Measurements from ENCODE around the gene WNT4. TPM values are rescaled to one million over a fixed set of nuclear protein-coding genes. Genes with fewer than 3 reads are reported as not detected.

Gene WNT4
- total and polyA plus RNA-seq, 9 of the 15 experiments (the other 6 are each of a cell fraction or from before 2014, with no cell fraction given): 0.01 TPM; not detected in 8

DNA sequence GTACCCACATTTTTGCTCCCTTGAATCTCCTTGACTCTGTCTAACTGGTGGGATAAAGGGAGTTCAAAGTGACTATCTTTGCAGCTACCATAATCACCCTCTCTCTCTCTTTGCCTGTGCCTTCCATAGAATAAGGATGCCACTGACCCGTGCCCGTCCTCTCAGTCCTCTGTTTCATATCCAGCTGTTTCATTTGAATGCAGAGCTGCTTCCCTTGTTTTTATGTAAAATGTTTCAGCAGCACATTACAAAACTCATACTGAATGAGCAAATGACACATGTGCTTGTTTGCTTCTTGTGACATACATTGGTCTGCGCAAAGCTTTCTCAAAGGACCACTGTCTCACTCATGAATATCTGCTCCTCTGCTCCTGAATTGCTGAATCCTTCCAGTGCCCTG is 52.0 kb downstream of the WNT4 start:
- H3K36me3 ChIP-seq (ENCODE audit: control insufficient read depth, insufficient read depth, low read length): peaks cover 86% of the 10 kb centered on the region
- H2AFZ ChIP-seq (ENCODE audit: low read depth, low read length): no peak overlapping the region
- no peak for ATAC-seq
- DNase-seq (ENCODE audit: extremely low read depth in 1 of 4, low spot score in 3 of 4): no peak
- H3K27me3 ChIP-seq (ENCODE audit: control insufficient read depth in 2 of 2, insufficient read depth in 2 of 2, low read length in 2 of 2): no peaks in the 10 kb centered on the region
- WGBS (ENCODE audit: insufficient coverage, low coverage, missing lambda C conversion rate): 97% methylated on average over 3 of the region's 3 CpGs
- no peak overlapping the region for H3K4me3 ChIP-seq
- peaks cover 61% of the 10 kb centered on the region for H3K79me2 ChIP-seq (ENCODE audit: control insufficient read depth, insufficient read depth, low read length)
- peaks cover 0 to 5% of the 10 kb centered on the region in 2 experiments; a peak in 1 of 5 replicates for H3K4me1 ChIP-seq (replicated peaks in 1 of 2; ENCODE audit: control insufficient read depth in 2 of 2, insufficient read depth in 2 of 2, low read length in 2 of 2)
- H3K4me2 ChIP-seq (ENCODE audit: insufficient read depth, low read length): no peak overlapping the region
- no peak overlapping the region for H3K9ac ChIP-seq (ENCODE audit: insufficient read depth in 1 of 2, low read depth in 2 of 2, low read length in 2 of 2)
- FAIRE-seq: no peak
- no peak overlapping the region for H3K27ac ChIP-seq (ENCODE audit: extremely low read depth, low read depth, low read length)
- CTCF ChIA-PET (ENCODE audit: low intra/inter-chr PET ratio): no interaction called here
- POLR2A ChIA-PET: interaction anchor here (0.5 to 1.3 kb wide), 5 partner anchors 10 to 308 kb away, joined by 3 read pairs; no protein-coding TSS in a partner anchor
- H3K9me1 ChIP-seq (ENCODE audit: control insufficient read depth, insufficient read depth, low read length): peaks cover 3% of the 10 kb centered on the region
- in situ Hi-C loops (cut with MboI) (no loop called here), intact Hi-C loops (cut with micrococcal nuclease) (no loop called here)
- H4K20me1 ChIP-seq (replicated peaks; ENCODE audit: control insufficient read depth, insufficient read depth, low read length): peaks cover 13% of the 10 kb centered on the region
- H3K9me3 ChIP-seq (replicated peaks; ENCODE audit: control insufficient read depth, insufficient read depth, low read depth, low read length): no peaks in the 10 kb centered on the region
- BruUV-seq (replicated peaks): no TSS peak
- TF ChIP-seq JUND (IDR thresholded peaks at IDR 0.05; ENCODE audit: borderline replicate concordance, low read depth, low read length): no peak
- no peak for TF ChIP-seq JUND (tag; IDR thresholded peaks at IDR 0.05; ENCODE audit: borderline replicate concordance, low read depth, low read length)
- TF ChIP-seq ZNF785 (CRISPR knock-in tag; IDR thresholded peaks at IDR 0.05): no peak
- TF ChIP-seq, protein P1, sequence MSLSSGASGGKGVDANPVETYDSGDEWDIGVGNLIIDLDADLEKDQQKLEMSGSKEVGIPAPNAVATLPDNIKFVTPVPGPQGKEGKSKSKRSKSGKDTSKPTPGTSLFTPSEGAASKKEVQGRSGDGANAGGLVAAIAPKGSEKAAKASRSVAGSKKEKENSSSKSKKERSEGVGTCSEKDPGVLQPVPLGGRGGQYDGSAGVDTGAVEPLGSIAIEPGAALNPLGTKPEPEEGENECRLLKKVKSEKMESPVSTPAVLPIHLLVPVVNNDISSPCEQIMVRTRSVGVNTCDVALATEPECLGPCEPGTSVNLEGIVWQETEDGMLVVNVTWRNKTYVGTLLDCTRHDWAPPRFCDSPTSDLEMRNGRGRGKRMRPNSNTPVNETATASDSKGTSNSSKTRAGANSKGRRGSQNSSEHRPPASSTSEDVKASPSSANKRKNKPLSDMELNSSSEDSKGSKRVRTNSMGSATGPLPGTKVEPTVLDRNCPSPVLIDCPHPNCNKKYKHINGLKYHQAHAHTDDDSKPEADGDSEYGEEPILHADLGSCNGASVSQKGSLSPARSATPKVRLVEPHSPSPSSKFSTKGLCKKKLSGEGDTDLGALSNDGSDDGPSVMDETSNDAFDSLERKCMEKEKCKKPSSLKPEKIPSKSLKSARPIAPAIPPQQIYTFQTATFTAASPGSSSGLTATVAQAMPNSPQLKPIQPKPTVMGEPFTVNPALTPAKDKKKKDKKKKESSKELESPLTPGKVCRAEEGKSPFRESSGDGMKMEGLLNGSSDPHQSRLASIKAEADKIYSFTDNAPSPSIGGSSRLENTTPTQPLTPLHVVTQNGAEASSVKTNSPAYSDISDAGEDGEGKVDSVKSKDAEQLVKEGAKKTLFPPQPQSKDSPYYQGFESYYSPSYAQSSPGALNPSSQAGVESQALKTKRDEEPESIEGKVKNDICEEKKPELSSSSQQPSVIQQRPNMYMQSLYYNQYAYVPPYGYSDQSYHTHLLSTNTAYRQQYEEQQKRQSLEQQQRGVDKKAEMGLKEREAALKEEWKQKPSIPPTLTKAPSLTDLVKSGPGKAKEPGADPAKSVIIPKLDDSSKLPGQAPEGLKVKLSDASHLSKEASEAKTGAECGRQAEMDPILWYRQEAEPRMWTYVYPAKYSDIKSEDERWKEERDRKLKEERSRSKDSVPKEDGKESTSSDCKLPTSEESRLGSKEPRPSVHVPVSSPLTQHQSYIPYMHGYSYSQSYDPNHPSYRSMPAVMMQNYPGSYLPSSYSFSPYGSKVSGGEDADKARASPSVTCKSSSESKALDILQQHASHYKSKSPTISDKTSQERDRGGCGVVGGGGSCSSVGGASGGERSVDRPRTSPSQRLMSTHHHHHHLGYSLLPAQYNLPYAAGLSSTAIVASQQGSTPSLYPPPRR (CRISPR knock-in tag; IDR thresholded peaks at IDR 0.05; ENCODE audit: borderline replicate concordance): no peak
- TF ChIP-seq ZNF766 (CRISPR knock-in tag; conservative IDR thresholded peaks at IDR 0.05): no peak
- no peak for TF ChIP-seq BRF1 (IDR thresholded peaks at IDR 0.05; ENCODE audit: borderline replicate concordance, extremely low read depth, insufficient read length)
- TF ChIP-seq, protein P2, sequence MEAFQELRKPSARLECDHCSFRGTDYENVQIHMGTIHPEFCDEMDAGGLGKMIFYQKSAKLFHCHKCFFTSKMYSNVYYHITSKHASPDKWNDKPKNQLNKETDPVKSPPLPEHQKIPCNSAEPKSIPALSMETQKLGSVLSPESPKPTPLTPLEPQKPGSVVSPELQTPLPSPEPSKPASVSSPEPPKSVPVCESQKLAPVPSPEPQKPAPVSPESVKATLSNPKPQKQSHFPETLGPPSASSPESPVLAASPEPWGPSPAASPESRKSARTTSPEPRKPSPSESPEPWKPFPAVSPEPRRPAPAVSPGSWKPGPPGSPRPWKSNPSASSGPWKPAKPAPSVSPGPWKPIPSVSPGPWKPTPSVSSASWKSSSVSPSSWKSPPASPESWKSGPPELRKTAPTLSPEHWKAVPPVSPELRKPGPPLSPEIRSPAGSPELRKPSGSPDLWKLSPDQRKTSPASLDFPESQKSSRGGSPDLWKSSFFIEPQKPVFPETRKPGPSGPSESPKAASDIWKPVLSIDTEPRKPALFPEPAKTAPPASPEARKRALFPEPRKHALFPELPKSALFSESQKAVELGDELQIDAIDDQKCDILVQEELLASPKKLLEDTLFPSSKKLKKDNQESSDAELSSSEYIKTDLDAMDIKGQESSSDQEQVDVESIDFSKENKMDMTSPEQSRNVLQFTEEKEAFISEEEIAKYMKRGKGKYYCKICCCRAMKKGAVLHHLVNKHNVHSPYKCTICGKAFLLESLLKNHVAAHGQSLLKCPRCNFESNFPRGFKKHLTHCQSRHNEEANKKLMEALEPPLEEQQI (IDR thresholded peaks at IDR 0.05): no peak
- TF ChIP-seq NFIX (CRISPR knock-in tag; IDR thresholded peaks at IDR 0.05; ENCODE audit: low read depth): no peak
- TF ChIP-seq, protein P3, sequence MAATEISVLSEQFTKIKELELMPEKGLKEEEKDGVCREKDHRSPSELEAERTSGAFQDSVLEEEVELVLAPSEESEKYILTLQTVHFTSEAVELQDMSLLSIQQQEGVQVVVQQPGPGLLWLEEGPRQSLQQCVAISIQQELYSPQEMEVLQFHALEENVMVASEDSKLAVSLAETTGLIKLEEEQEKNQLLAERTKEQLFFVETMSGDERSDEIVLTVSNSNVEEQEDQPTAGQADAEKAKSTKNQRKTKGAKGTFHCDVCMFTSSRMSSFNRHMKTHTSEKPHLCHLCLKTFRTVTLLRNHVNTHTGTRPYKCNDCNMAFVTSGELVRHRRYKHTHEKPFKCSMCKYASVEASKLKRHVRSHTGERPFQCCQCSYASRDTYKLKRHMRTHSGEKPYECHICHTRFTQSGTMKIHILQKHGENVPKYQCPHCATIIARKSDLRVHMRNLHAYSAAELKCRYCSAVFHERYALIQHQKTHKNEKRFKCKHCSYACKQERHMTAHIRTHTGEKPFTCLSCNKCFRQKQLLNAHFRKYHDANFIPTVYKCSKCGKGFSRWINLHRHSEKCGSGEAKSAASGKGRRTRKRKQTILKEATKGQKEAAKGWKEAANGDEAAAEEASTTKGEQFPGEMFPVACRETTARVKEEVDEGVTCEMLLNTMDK (IDR thresholded peaks at IDR 0.05; ENCODE audit: borderline replicate concordance, insufficient read depth, low read depth, low read length, poor library complexity, severe bottlenecking): no peak
- TF ChIP-seq SRF (CRISPR knock-in tag; IDR thresholded peaks at IDR 0.05): no peak
- TF ChIP-seq EZH2 (IDR thresholded peaks at IDR 0.05; ENCODE audit: borderline replicate concordance, low read depth, low read length): no peak
- TF ChIP-seq NR2C2 (CRISPR knock-in tag; IDR thresholded peaks at IDR 0.05): no peak
- no peak for TF ChIP-seq NR2C2 (tag; IDR thresholded peaks at IDR 0.05)
